Measurements from ENCODE around the gene CACNA1C.

The CACNA1C gene

GRCh38 chr12:2325519-2325918 lies 272.7 kb downstream of the CACNA1C start:
- TF ChIP-seq, protein P1, sequence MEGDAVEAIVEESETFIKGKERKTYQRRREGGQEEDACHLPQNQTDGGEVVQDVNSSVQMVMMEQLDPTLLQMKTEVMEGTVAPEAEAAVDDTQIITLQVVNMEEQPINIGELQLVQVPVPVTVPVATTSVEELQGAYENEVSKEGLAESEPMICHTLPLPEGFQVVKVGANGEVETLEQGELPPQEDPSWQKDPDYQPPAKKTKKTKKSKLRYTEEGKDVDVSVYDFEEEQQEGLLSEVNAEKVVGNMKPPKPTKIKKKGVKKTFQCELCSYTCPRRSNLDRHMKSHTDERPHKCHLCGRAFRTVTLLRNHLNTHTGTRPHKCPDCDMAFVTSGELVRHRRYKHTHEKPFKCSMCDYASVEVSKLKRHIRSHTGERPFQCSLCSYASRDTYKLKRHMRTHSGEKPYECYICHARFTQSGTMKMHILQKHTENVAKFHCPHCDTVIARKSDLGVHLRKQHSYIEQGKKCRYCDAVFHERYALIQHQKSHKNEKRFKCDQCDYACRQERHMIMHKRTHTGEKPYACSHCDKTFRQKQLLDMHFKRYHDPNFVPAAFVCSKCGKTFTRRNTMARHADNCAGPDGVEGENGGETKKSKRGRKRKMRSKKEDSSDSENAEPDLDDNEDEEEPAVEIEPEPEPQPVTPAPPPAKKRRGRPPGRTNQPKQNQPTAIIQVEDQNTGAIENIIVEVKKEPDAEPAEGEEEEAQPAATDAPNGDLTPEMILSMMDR (IDR thresholded peaks at IDR 0.05; ENCODE audit: extremely low read depth, missing control alignments) = no peak
- DNase-seq (ENCODE audit: low spot score) = no peak

DNA sequence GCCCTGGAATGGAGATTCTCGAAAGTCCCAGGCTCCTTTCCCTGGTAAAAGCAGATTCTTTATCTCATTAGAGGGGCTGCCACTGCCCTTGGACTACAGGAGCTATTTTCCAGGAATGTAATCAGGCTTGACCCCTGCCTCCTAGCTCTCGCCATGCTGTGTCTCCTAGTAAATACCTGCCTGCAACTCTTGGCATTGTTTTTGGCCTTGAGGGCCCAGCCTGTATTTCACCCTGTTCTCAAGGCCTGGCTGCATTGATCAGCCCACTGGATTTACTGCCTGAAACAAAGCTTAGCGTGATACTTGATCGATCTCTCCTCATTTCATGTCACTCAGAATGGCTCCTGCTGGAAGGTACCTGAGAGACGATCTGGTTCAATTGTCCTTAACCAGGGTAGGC lies 273.7 kb downstream of the CACNA1C start:
- TF ChIP-seq, protein P1 (IDR thresholded peaks at IDR 0.05; ENCODE audit: extremely low read depth, missing control alignments) = no peak
- no peak for DNase-seq (ENCODE audit: low spot score)

DNA sequence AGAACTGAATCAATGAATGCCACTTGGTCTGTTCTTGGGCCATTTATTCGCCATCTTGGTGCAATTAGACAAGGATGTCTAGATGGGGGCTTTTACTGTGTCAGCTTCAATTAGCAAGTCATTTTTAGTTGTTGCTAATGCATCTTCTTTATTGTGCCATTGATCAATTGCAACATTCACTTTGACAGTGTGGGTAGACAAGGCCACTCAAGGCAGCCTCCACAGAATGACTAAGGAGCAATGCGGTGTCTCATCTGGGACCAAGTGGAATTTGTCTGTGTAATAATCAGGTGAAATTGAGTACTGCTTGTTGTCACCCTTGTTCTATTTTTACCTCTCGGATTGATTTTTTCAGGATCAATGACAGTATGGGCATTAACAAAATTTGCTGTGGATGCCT lies 275.9 kb downstream of the CACNA1C start:
- DNase-seq (ENCODE audit: low spot score) = no peak
- TF ChIP-seq, protein P1 (IDR thresholded peaks at IDR 0.05; ENCODE audit: extremely low read depth, missing control alignments) = no peak

GRCh38 chr12:2329661-2330210 lies 276.9 kb downstream of the CACNA1C start:
- DNase-seq (ENCODE audit: low spot score) = no peak
- TF ChIP-seq, protein P1 (IDR thresholded peaks at IDR 0.05; ENCODE audit: extremely low read depth, missing control alignments) = no peak

GRCh38 chr12:2332236-2332635 lies 279.4 kb downstream of the CACNA1C start:
- DNase-seq (ENCODE audit: low spot score) = no peak
- TF ChIP-seq, protein P1 (IDR thresholded peaks at IDR 0.05; ENCODE audit: extremely low read depth, missing control alignments) = no peak

GRCh38 chr12:2332947-2333346 lies 280.2 kb downstream of the CACNA1C start:
- no peak for DNase-seq (ENCODE audit: low spot score)
- TF ChIP-seq, protein P1 (IDR thresholded peaks at IDR 0.05; ENCODE audit: extremely low read depth, missing control alignments) = no peak

GRCh38 chr12:2333491-2334195 lies 280.9 kb downstream of the CACNA1C start:
- TF ChIP-seq, protein P1 (IDR thresholded peaks at IDR 0.05; ENCODE audit: extremely low read depth, missing control alignments) = no peak
- DNase-seq (ENCODE audit: low spot score) = no peak

Data from GM20000 (cell line).